Liver (tissue), 9 donors: ENCODE measurements around the gene FAU. TPM values are rescaled to one million over a fixed set of nuclear protein-coding genes. Genes with fewer than 3 reads are reported as not detected.

Experiments used
- DNase-seq: peaks from one replicate; pipeline ENCODE4 v3.0.0-alpha.2; 2017; ENCODE audit warnings: low spot score
- H3K27ac ChIP-seq, 2 donors: one replicate each; pipeline ENCODE4 v1.7.0; 2013; ENCODE audit warnings: inconsistent platforms in 2 of 2, low read length in 2 of 2, control low read depth in 1 of 2, low read depth in 1 of 2, mild to moderate bottlenecking in 1 of 2
- H3K27me3 ChIP-seq, 4 donors: one replicate each; pipeline versions ENCODE4 v1.6.1 to v1.7.0; 2013; ENCODE audit warnings: low read length in 3 of 4, inconsistent platforms in 1 of 4, mild to moderate bottlenecking in 1 of 4, moderate library complexity in 1 of 4; ENCODE audit not compliant: control insufficient read depth in 4 of 4, insufficient read depth in 4 of 4
- H3K36me3 ChIP-seq, 4 donors: one replicate each; pipeline versions ENCODE4 v1.6.1 to v1.7.0; 2013; ENCODE audit warnings: low read length in 3 of 4, mild to moderate bottlenecking in 3 of 4, low read depth in 1 of 4, moderate library complexity in 1 of 4; ENCODE audit not compliant: control insufficient read depth in 4 of 4, insufficient read depth in 3 of 4
- H3K4me1 ChIP-seq, 4 donors: one replicate each; pipeline versions ENCODE4 v1.6.1 to v1.7.0; 2013; ENCODE audit warnings: low read length in 3 of 4, mild to moderate bottlenecking in 3 of 4, moderate library complexity in 1 of 4; ENCODE audit not compliant: control insufficient read depth in 4 of 4, insufficient read depth in 4 of 4
- H3K4me3 ChIP-seq, 3 donors: one replicate each; pipeline versions ENCODE4 v1.6.1 to v1.7.0; 2013; ENCODE audit warnings: low read length in 3 of 3, control low read depth in 1 of 3, low read depth in 1 of 3, mild to moderate bottlenecking in 1 of 3
- H3K9ac ChIP-seq, 2 donors: one replicate each; pipeline ENCODE4 v1.7.0; 2013; ENCODE audit warnings: low read length in 2 of 2, mild to moderate bottlenecking in 2 of 2, moderate library complexity in 2 of 2, control low read depth in 1 of 2, low read depth in 1 of 2
- H3K9me3 ChIP-seq, 4 donors: one replicate each; pipeline versions ENCODE4 v1.6.1 to v1.7.0; 2013; ENCODE audit warnings: low read length in 3 of 4; ENCODE audit not compliant: control insufficient read depth in 4 of 4
- ATF3 ChIP-seq: IDR thresholded peaks from 2 replicates; pipeline ENCODE4 v1.6.1; 2016; ENCODE audit warnings: antibody characterized with exemption
- CTCF ChIP-seq: fragments of 150-350 bp; IDR thresholded peaks from 2 replicates; pipeline ENCODE4 v1.5.1; 2017; ENCODE audit warnings: improper control_type of control experiment, low read depth, low read length; ENCODE audit not compliant: missing input control
- EGR1 ChIP-seq, 2 donors: IDR thresholded peaks; 2 replicates each; pipeline ENCODE4 v1.6.1; 2016 to 2018; ENCODE audit warnings: antibody characterized with exemption in 2 of 2, low read depth in 2 of 2
- FOXA1 ChIP-seq: IDR thresholded peaks from 2 replicates; pipeline ENCODE4 v1.6.1; 2016; ENCODE audit warnings: antibody characterized with exemption
- FOXA2 ChIP-seq: IDR thresholded peaks from 2 replicates; pipeline ENCODE4 v1.6.1; 2016; ENCODE audit warnings: antibody characterized with exemption
- GABPA ChIP-seq, 2 donors: IDR thresholded peaks in 1 of 2; conservative IDR thresholded peaks in 1 of 2; 2 replicates each; pipeline ENCODE4 v1.6.1; 2016; ENCODE audit warnings: antibody characterized with exemption in 2 of 2, mild to moderate bottlenecking in 1 of 2, moderate library complexity in 1 of 2
- HNF4A ChIP-seq, 2 donors: conservative IDR thresholded peaks; 2 replicates each; pipeline ENCODE4 v1.6.1; 2016; ENCODE audit warnings: antibody characterized with exemption in 2 of 2, mild to moderate bottlenecking in 2 of 2
- HNF4G ChIP-seq: IDR thresholded peaks from 2 replicates; pipeline ENCODE4 v1.6.1; 2016; ENCODE audit warnings: antibody characterized with exemption
- JUND ChIP-seq, 2 donors: IDR thresholded peaks; 2 replicates each; pipeline ENCODE4 v1.6.1; 2016; ENCODE audit warnings: antibody characterized with exemption in 2 of 2
- MAX ChIP-seq: IDR thresholded peaks from 2 replicates; pipeline ENCODE4 v1.6.1; 2016; ENCODE audit warnings: antibody characterized with exemption
- NR2F2 ChIP-seq: IDR thresholded peaks from 2 replicates; pipeline ENCODE4 v1.6.1; 2016; ENCODE audit warnings: antibody characterized with exemption
- RAD21 ChIP-seq, 2 donors: IDR thresholded peaks; 2 replicates each; pipeline ENCODE4 v1.6.1; 2016; ENCODE audit warnings: antibody characterized with exemption in 2 of 2, mild to moderate bottlenecking in 2 of 2
- REST ChIP-seq: IDR thresholded peaks from 2 replicates; pipeline ENCODE4 v1.6.1; 2016; ENCODE audit warnings: antibody characterized with exemption, mild to moderate bottlenecking
- RXRA ChIP-seq, 2 donors: IDR thresholded peaks; 2 replicates each; pipeline ENCODE4 v1.6.1; 2017 to 2018; ENCODE audit warnings: antibody characterized with exemption in 2 of 2, mild to moderate bottlenecking in 1 of 2
- SP1 ChIP-seq: IDR thresholded peaks from 2 replicates; pipeline ENCODE4 v1.6.1; 2018; ENCODE audit warnings: antibody characterized with exemption, mild to moderate bottlenecking
- TAF1 ChIP-seq: conservative IDR thresholded peaks from 2 replicates; pipeline ENCODE4 v1.6.1; 2016; ENCODE audit warnings: antibody characterized with exemption, mild to moderate bottlenecking
- YY1 ChIP-seq: IDR thresholded peaks from 2 replicates; pipeline ENCODE4 v1.6.1; 2016; ENCODE audit warnings: antibody characterized with exemption, mild to moderate bottlenecking
- ZBTB33 ChIP-seq: IDR thresholded peaks from 2 replicates; pipeline ENCODE4 v1.6.1; 2016; ENCODE audit warnings: antibody characterized with exemption
- WGBS: extraction: QIAGEN DNeasy Blood & Tissue Kit; methylation state at CpG from one replicate; pipeline ENCODE4 v1.1.7; 2013; 5-methylcytosine and 5-hydroxymethylcytosine counted together
- polyA plus RNA-seq, 2 donors: library from polyadenylated mRNA; stranded (reverse) in 1 of 2; unstranded in 1 of 2; fragments of 200-250 nt in 1 of 2; fragments of >200 nt in 1 of 2; fragmentation: Nextera tagmentation in 1 of 2; extraction: Ambion mirVana in 1 of 2; gene quantifications; one replicate each; pipeline versions ENCODE4 v1.2.1 to v1.2.3, GENCODE V29; 2013 to 2015
- total RNA-seq, 2 donors: library from RNA; depleted of rRNA; stranded (reverse); fragments of >200 nt; gene quantifications; one replicate each; pipeline ENCODE4 v1.2.3, GENCODE V29; 2014
- donor health status: healthy.
- donor health status: healthy.
- donor health status: healthy.
- donor health status: healthy.
- donor health status: healthy.

FAU gene
- total and polyA plus RNA-seq, 4 donors = 199 to 535 (median 362) TPM

- no peak overlapping the region for H3K9ac ChIP-seq
- H3K27me3 ChIP-seq = no peaks in the 10 kb centered on the region
- peaks cover 0 to 4% (median 2%) of the 10 kb centered on the region in 4 donors for H3K4me1 ChIP-seq
- DNase-seq = no peak
- no peaks in the 10 kb centered on the region for H3K9me3 ChIP-seq
- no peak overlapping the region for H3K27ac ChIP-seq
- H3K4me3 ChIP-seq = no peak overlapping the region
- WGBS = 95% methylated on average over 3 of the region's 3 CpGs
- TF ChIP-seq YY1 (no peak), MAX (no peak), JUND (IDR thresholded peaks at IDR 0.05) (no peak), ATF3 (no peak), HNF4G (no peak), EGR1 (IDR thresholded peaks at IDR 0.05; ENCODE audit: low read depth in 2 of 2) (no peak), RAD21 (IDR thresholded peaks at IDR 0.05) (no peak), ZBTB33 (no peak), SP1 (no peak), RXRA (IDR thresholded peaks at IDR 0.05) (no peak), CTCF (no peak), FOXA2 (no peak)
- H3K36me3 ChIP-seq = no peaks in the 10 kb centered on the region
These were observed 35.0 kb upstream of the FAU start for GRCh38 chr11:65156926-65157325.

GRCh38 chr11:65156256-65156655 lies 34.3 kb upstream of the FAU start:
- DNase-seq = no peak
- 97% methylated on average over 3 of the region's 3 CpGs for WGBS
- no peak overlapping the region for H3K4me3 ChIP-seq
- H3K9ac ChIP-seq = no peak overlapping the region
- TF ChIP-seq GABPA (IDR thresholded peaks at IDR 0.05 in 1 of 2, conservative IDR thresholded peaks at IDR 0.05 in 1 of 2) (no peak), EGR1 (IDR thresholded peaks at IDR 0.05; ENCODE audit: low read depth in 2 of 2) (no peak), SP1 (no peak), RAD21 (IDR thresholded peaks at IDR 0.05) (no peak), TAF1 (no peak), ATF3 (no peak), REST (no peak), HNF4G (no peak), RXRA (IDR thresholded peaks at IDR 0.05) (no peak), CTCF (no peak), FOXA2 (no peak), YY1 (no peak), ZBTB33 (no peak), HNF4A (conservative IDR thresholded peaks at IDR 0.05) (no peak), JUND (IDR thresholded peaks at IDR 0.05) (no peak), FOXA1 (no peak), MAX (no peak), NR2F2 (no peak)
- H3K4me1 ChIP-seq = peaks cover 0 to 10% (median 9%) of the 10 kb centered on the region in 4 donors
- H3K9me3 ChIP-seq = no peaks in the 10 kb centered on the region
- H3K27me3 ChIP-seq = no peaks in the 10 kb centered on the region
- H3K36me3 ChIP-seq = no peaks in the 10 kb centered on the region
- no peak overlapping the region for H3K27ac ChIP-seq
